HEK293T (cell line): Measurements from ENCODE around the gene RAB11A.

Source experiments
- CTCF ChIA-PET: fragments of 350-600 bp; formaldehyde crosslinking; extraction: SDS; loops from one replicate; lab custom pipeline; 2021; ENCODE audit warnings: antibody characterized with exemption, inconsistent platforms; lab: Yijun Ruan, JAX
- POLR2A ChIA-PET: fragments of 350-600 bp; formaldehyde crosslinking; extraction: SDS; loops from one replicate; lab custom pipeline; 2020; ENCODE audit warnings: antibody characterized with exemption, inconsistent platforms; lab: Yijun Ruan, JAX
- DNase-seq: peaks from one replicate; pipeline ENCODE4 v3.0.0; 2012; ENCODE audit warnings: mixed read lengths; ENCODE audit errors: extremely low spot score
- ARNT ChIP-seq: fragments of 450-650 bp; IDR thresholded peaks from 2 replicates; pipeline ENCODE4 v1.6.1; 2017; ENCODE audit warnings: mild to moderate bottlenecking
- BHLHE40 ChIP-seq: fragments of 450-650 bp; IDR thresholded peaks from 2 replicates; pipeline ENCODE4 v1.6.1; 2016; ENCODE audit warnings: mild to moderate bottlenecking, moderate library complexity, borderline replicate concordance
- CTBP1 ChIP-seq: fragments of 450-650 bp; IDR thresholded peaks from 2 replicates; pipeline ENCODE4 v1.6.1; 2016; ENCODE audit warnings: borderline replicate concordance
- ELF4 ChIP-seq: fragments of 450-650 bp; IDR thresholded peaks from 2 replicates; pipeline ENCODE4 v1.6.1; 2017; ENCODE audit warnings: antibody characterized with exemption
- FOXA1 ChIP-seq: fragments of 450-650 bp; IDR thresholded peaks from 2 replicates; pipeline ENCODE4 v1.6.1; 2016; ENCODE audit warnings: mild to moderate bottlenecking
- FOXK2 ChIP-seq: fragments of 450-650 bp; IDR thresholded peaks from 2 replicates; pipeline ENCODE4 v1.6.1; 2016; ENCODE audit warnings: mild to moderate bottlenecking
- FOXM1 ChIP-seq: fragments of 450-650 bp; IDR thresholded peaks from 2 replicates; pipeline ENCODE4 v1.6.1; 2017; ENCODE audit warnings: mild to moderate bottlenecking, borderline replicate concordance
- HDGF ChIP-seq: fragments of 450-650 bp; IDR thresholded peaks from 2 replicates; pipeline ENCODE4 v1.6.1; 2017; ENCODE audit warnings: antibody characterized with exemption, borderline replicate concordance
- L3MBTL2 ChIP-seq: fragments of 450-650 bp; conservative IDR thresholded peaks from 2 replicates; pipeline ENCODE4 v1.6.1; 2016; ENCODE audit warnings: mild to moderate bottlenecking
- LEF1 ChIP-seq: fragments of 450-650 bp; IDR thresholded peaks from 2 replicates; pipeline ENCODE4 v1.6.1; 2017; ENCODE audit warnings: mild to moderate bottlenecking, borderline replicate concordance
- NFRKB ChIP-seq: fragments of 450-650 bp; IDR thresholded peaks from 2 replicates; pipeline ENCODE4 v1.6.1; 2016; ENCODE audit warnings: mild to moderate bottlenecking, moderate library complexity
- PKNOX1 ChIP-seq: fragments of 450-650 bp; IDR thresholded peaks from 2 replicates; pipeline ENCODE4 v1.6.1; 2016
- SP1 ChIP-seq: fragments of 450-650 bp; IDR thresholded peaks from 2 replicates; pipeline ENCODE4 v1.6.1; 2017
- SUZ12 ChIP-seq: fragments of 450-650 bp; IDR thresholded peaks from 2 replicates; pipeline ENCODE4 v1.6.1; 2016; ENCODE audit warnings: mild to moderate bottlenecking
- TARDBP ChIP-seq: fragments of 450-650 bp; IDR thresholded peaks from 2 replicates; pipeline ENCODE4 v1.6.1; 2016
- ZNF384 ChIP-seq: fragments of 450-650 bp; IDR thresholded peaks from 2 replicates; pipeline ENCODE4 v1.6.1; 2016

Gene RAB11A

GRCh38 chr15:65937054-65937453 is 67.8 kb downstream of the RAB11A start:
- DNase-seq = no peak
- ChIA-PET POLR2A (no interaction called here), CTCF (no interaction called here)
- no peak for TF ChIP-seq FOXM1

- no peak for DNase-seq
- ChIA-PET POLR2A (no interaction called here), CTCF (no interaction called here)
- TF ChIP-seq CTBP1 (no peak), FOXA1 (no peak)
These were observed 68.2 kb downstream of the RAB11A start for GRCh38 chr15:65937476-65937875.

- POLR2A ChIA-PET = interaction anchor here (1.2 kb wide), 1 partner anchor 69 kb away, joined by 3 read pairs; the partner anchor contains the start of gene RAB11A
- CTCF ChIA-PET = no interaction called here
- DNase-seq = no peak
- no peak for TF ChIP-seq SUZ12
- TF ChIP-seq FOXM1 = no peak
- no peak for TF ChIP-seq NFRKB
- TF ChIP-seq L3MBTL2 = no peak
- TF ChIP-seq ELF4 = no peak
These were observed 69.3 kb downstream of the RAB11A start for GRCh38 chr15:65938604-65939003.

GRCh38 chr15:65939901-65940617 is 70.8 kb downstream of the RAB11A start:
- TF ChIP-seq BHLHE40 (no peak), ZNF384 (no peak), L3MBTL2 (no peak), ELF4 (no peak), FOXM1 (no peak), FOXA1 (no peak), CTBP1 (no peak), HDGF (no peak), LEF1 (no peak), ARNT (no peak), TARDBP (no peak), SP1 (no peak), NFRKB (no peak), FOXK2 (no peak), SUZ12 (no peak), PKNOX1 (no peak)
- no peak for DNase-seq
- ChIA-PET CTCF (no interaction called here), POLR2A (no interaction called here)

GRCh38 chr15:65940618-65940909 is 71.3 kb downstream of the RAB11A start:
- ChIA-PET CTCF (no interaction called here), POLR2A (no interaction called here)
- no peak for DNase-seq
- TF ChIP-seq ZNF384 = no peak
- no peak for TF ChIP-seq FOXK2
- no peak for TF ChIP-seq BHLHE40
- no peak for TF ChIP-seq LEF1
- no peak for TF ChIP-seq SUZ12
- TF ChIP-seq CTBP1 = no peak
- TF ChIP-seq HDGF = no peak
- TF ChIP-seq ARNT = no peak
- no peak for TF ChIP-seq PKNOX1
- TF ChIP-seq TARDBP = no peak
- TF ChIP-seq FOXA1 = no peak
